ENCODE measurements around the gene GRK4.

The GRK4 gene

DNA sequence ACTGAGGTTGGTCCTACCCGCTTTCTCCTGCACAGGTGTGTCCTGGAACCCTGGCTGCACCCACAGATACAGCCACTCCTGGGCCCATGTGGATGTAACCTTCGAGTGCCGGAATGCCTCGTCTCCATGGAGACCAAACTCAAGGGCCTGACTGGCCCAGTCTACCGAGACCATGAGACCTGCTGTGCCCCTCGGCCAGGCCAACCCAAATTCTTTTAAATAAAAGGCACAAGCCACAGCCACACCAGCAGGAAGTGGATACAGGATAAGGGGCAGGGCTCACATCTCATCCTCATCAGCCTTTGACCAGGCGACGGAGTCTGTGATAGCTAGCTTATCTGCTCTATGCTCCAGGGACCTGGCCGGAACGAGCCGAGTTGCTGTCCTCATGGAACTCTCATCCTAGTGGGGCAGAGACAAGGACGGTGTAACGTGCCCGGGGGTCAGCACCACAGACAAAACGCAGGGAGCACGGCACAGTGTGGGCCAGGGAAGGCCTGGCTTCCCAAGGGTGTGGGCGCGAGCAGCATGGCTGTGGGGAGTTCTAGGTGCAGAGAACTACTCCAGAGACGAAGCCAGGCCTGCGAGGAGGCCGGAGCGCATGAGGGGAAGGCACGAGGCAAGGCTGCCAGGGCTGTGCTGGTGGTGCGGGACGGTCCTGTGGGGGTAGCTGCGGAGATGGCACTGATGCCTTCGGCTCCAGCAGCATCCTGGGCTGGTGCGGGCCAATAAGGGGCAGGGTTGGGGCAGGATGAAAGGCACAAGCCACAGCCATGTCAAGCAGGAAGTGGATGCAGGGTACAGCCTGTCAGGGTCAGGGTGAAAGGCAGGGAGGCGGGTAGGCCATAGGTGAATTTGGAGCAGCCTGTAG is 22.9 kb upstream of the GRK4 start:
- no peak for TF ChIP-seq EP300 (IDR thresholded peaks at IDR 0.05; ENCODE audit: borderline replicate concordance)
- no peak for TF ChIP-seq TEAD4 (IDR thresholded peaks at IDR 0.05)
- no peak for TF ChIP-seq NFIC (IDR thresholded peaks at IDR 0.05)
- no peak for TF ChIP-seq ZBTB7A (IDR thresholded peaks at IDR 0.05; ENCODE audit: low read depth)
- no peak for TF ChIP-seq TCF12 (IDR thresholded peaks at IDR 0.05; ENCODE audit: low read depth)
- TF ChIP-seq REST (IDR thresholded peaks at IDR 0.05; ENCODE audit: low read depth) = no peak
- TF ChIP-seq CREB1 (IDR thresholded peaks at IDR 0.05; ENCODE audit: low read depth) = no peak
- no peak for TF ChIP-seq YY1 (IDR thresholded peaks at IDR 0.05; ENCODE audit: low read depth)
- TF ChIP-seq RAD21 (IDR thresholded peaks at IDR 0.05; ENCODE audit: low read depth) = no peak
- no peak for TF ChIP-seq USF1 (IDR thresholded peaks at IDR 0.05)
- no peak for TF ChIP-seq TAF1 (IDR thresholded peaks at IDR 0.05; ENCODE audit: low read depth)
- no peak for TF ChIP-seq CEBPB (IDR thresholded peaks at IDR 0.05)
- no peak for TF ChIP-seq FOXM1 (IDR thresholded peaks at IDR 0.05; ENCODE audit: borderline replicate concordance, low read depth)
- TF ChIP-seq MAX (IDR thresholded peaks at IDR 0.05) = no peak

DNA sequence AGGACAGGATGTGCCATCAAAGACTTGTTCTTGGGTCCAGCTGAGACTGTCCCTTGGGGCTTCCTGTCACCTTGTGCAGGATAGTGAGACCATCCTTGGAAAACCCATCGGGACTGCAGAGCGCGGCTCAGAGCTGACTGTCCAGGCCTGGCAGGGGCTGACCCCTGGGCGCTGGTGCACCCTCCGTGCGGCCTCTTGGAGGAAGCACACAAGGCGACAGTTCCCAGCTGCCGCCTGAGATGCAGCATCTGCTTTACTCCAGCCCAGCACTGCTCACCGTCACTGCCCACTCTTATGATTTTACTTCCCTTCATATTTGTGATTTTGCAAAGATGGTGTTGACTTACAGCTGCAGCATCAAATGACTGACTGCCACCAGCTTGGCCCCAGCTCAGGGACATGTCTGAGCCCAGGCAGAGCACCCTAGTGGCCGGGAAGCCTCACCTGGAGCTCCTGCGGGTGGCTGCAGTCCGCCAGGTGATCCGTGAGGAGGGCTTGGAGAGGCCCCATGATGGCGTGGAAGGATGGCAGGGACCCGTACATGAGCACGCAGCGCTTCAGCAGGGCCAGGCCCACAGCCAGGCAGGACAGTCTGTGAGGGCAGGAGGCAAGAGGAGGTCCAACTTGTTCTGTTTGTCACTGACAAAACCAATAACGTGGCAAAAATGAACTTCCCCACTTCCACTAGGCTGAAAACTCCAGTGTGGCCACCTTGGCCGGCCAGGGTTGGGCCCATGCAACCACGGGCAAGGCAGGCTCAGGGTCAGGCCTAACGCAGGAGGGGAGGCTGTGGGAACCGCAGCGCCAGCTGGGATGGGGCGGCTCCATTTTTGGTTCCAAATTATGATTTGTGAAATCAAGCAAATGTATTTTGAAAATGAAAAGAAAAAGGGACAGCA is 22.0 kb upstream of the GRK4 start:
- no peak for TF ChIP-seq EP300 (IDR thresholded peaks at IDR 0.05; ENCODE audit: borderline replicate concordance)
- no peak for TF ChIP-seq NFIC (IDR thresholded peaks at IDR 0.05)
- no peak for TF ChIP-seq MAX (IDR thresholded peaks at IDR 0.05)
- no peak for TF ChIP-seq EGR1 (IDR thresholded peaks at IDR 0.05)
- TF ChIP-seq USF1 (IDR thresholded peaks at IDR 0.05) = no peak
- TF ChIP-seq RAD21 (IDR thresholded peaks at IDR 0.05; ENCODE audit: low read depth) = no peak

GRCh38 chr4:2942037-2942531 is 21.3 kb upstream of the GRK4 start:
- no peak for TF ChIP-seq YY1 (IDR thresholded peaks at IDR 0.05; ENCODE audit: low read depth)
- no peak for TF ChIP-seq MAX (IDR thresholded peaks at IDR 0.05)
- TF ChIP-seq CEBPB (IDR thresholded peaks at IDR 0.05) = no peak
- TF ChIP-seq RAD21 (IDR thresholded peaks at IDR 0.05; ENCODE audit: low read depth) = no peak
- no peak for TF ChIP-seq TEAD4 (IDR thresholded peaks at IDR 0.05)
- TF ChIP-seq USF1 (IDR thresholded peaks at IDR 0.05) = no peak
- no peak for TF ChIP-seq EGR1 (IDR thresholded peaks at IDR 0.05)
- TF ChIP-seq CREB1 (IDR thresholded peaks at IDR 0.05; ENCODE audit: low read depth) = no peak
- no peak for TF ChIP-seq REST (IDR thresholded peaks at IDR 0.05; ENCODE audit: low read depth)
- TF ChIP-seq NFIC (IDR thresholded peaks at IDR 0.05) = no peak
- TF ChIP-seq TAF1 (IDR thresholded peaks at IDR 0.05; ENCODE audit: low read depth) = no peak
- no peak for TF ChIP-seq FOXM1 (IDR thresholded peaks at IDR 0.05; ENCODE audit: borderline replicate concordance, low read depth)
- TF ChIP-seq TCF12 (IDR thresholded peaks at IDR 0.05; ENCODE audit: low read depth) = no peak
- TF ChIP-seq ZBTB7A (IDR thresholded peaks at IDR 0.05; ENCODE audit: low read depth) = no peak
- no peak for TF ChIP-seq EP300 (IDR thresholded peaks at IDR 0.05; ENCODE audit: borderline replicate concordance)

All from Ishikawa (cell line).